Smooth muscle cell (in vitro differentiated cells): Measurements from ENCODE around the gene SEMA4G. TPM values are rescaled to one million over a fixed set of nuclear protein-coding genes. Genes with fewer than 3 reads are reported as not detected.

Source experiments
- DNase-seq: peaks from one replicate; lab custom pipeline; 2025; ENCODE audit not compliant: unreplicated experiment; lab: John Stamatoyannopoulos, UW
- H2AFZ ChIP-seq: fragments of 200-600 bp; sonication (generic); 2 replicates; pipeline ENCODE4 v1.6.0; 2016; ENCODE audit warnings: antibody characterized with exemption, low read depth, mild to moderate bottlenecking
- H3F3A ChIP-seq: fragments of 200-600 bp; sonication (generic); 2 replicates; pipeline ENCODE4 v1.6.0; 2017; ENCODE audit warnings: antibody characterized with exemption, low read depth
- H3K27ac ChIP-seq: fragments of 200-600 bp; sonication (generic); 2 replicates; pipeline ENCODE4 v1.5.1; 2016; ENCODE audit warnings: low read depth, mild to moderate bottlenecking
- H3K27me3 ChIP-seq: fragments of 200-600 bp; sonication (generic); 2 replicates; pipeline ENCODE4 v1.6.1; 2016; ENCODE audit warnings: low read depth, mild to moderate bottlenecking
- H3K36me3 ChIP-seq: fragments of 200-600 bp; sonication (generic); 2 replicates; pipeline ENCODE4 v1.5.1; 2016; ENCODE audit warnings: low read depth
- H3K4me1 ChIP-seq: fragments of 200-600 bp; sonication (generic); 2 replicates; pipeline ENCODE4 v1.5.1; 2016; ENCODE audit warnings: low read depth
- H3K4me2 ChIP-seq: fragments of 200-600 bp; sonication (generic); 2 replicates; pipeline ENCODE4 v1.6.0; 2016; ENCODE audit warnings: mild to moderate bottlenecking
- H3K4me3 ChIP-seq: fragments of 200-600 bp; sonication (generic); 2 replicates; pipeline ENCODE4 v1.5.1; 2016; ENCODE audit warnings: mild to moderate bottlenecking
- H3K79me2 ChIP-seq: fragments of 200-600 bp; sonication (generic); 2 replicates; pipeline ENCODE4 v1.6.0; 2016; ENCODE audit warnings: low read depth, mild to moderate bottlenecking
- H3K9ac ChIP-seq: fragments of 200-600 bp; sonication (generic); 2 replicates; pipeline ENCODE4 v1.6.0; 2016; ENCODE audit warnings: low read depth
- H3K9me3 ChIP-seq: fragments of 200-600 bp; sonication (generic); replicated peaks from 2 replicates; pipeline ENCODE4 v1.5.1; 2016; ENCODE audit warnings: low read depth
- H4K20me1 ChIP-seq: fragments of 200-600 bp; sonication (generic); 2 replicates; pipeline ENCODE4 v1.6.0; 2016; ENCODE audit warnings: low read depth
- WGBS: methylation state at CpG from one replicate; pipeline ENCODE4 v1.1.7; 2016; ENCODE audit warnings: low lambda C conversion rate; 5-methylcytosine and 5-hydroxymethylcytosine counted together
- polyA plus RNA-seq: library from polyadenylated mRNA; unstranded; fragments of >200 nt; fragmentation: Nextera tagmentation; extraction: Ambion mirVana; gene quantifications from 2 replicates; pipeline ENCODE4 v1.2.1, GENCODE V29; 2016
- total RNA-seq: library from RNA; depleted of rRNA; stranded (reverse); fragments of >200 nt; gene quantifications from 2 replicates; pipeline ENCODE4 v1.2.3, GENCODE V29; 2014
- TF ChIP-seq, protein P1 (sequence below): fragments of 200-600 bp; sonication (generic); IDR thresholded peaks from 2 replicates; pipeline ENCODE4 v1.5.1; 2017; ENCODE audit warnings: borderline replicate concordance, mild to moderate bottlenecking, antibody characterized with exemption; ENCODE audit not compliant: insufficient read depth, poor library complexity, severe bottlenecking

The SEMA4G gene
- total and polyA plus RNA-seq, 2 experiments from 2014 or later, result 4.2 to 7.1 TPM

DNA sequence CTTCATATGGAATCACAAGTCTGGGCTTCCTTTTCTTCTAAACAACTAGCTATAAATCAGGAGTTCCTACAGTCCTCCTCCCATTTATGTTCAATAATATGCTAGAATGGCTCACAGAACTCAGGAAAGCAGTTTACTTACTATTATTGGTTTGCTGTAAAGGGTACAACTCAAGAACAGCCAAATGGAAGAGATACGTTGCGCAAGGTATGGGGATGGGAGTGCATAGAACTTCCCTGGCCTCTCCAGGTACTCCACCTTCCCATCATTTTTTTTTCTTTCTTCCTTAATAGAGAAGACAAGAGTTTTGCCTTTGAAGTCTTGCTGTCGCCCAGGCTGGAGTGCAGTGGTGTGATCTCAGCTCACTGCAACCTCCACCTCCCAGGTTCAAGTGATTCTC, 27.1 kb upstream of the SEMA4G start:
- no peak overlapping the region for H3K9ac ChIP-seq
- TF ChIP-seq, protein P1, sequence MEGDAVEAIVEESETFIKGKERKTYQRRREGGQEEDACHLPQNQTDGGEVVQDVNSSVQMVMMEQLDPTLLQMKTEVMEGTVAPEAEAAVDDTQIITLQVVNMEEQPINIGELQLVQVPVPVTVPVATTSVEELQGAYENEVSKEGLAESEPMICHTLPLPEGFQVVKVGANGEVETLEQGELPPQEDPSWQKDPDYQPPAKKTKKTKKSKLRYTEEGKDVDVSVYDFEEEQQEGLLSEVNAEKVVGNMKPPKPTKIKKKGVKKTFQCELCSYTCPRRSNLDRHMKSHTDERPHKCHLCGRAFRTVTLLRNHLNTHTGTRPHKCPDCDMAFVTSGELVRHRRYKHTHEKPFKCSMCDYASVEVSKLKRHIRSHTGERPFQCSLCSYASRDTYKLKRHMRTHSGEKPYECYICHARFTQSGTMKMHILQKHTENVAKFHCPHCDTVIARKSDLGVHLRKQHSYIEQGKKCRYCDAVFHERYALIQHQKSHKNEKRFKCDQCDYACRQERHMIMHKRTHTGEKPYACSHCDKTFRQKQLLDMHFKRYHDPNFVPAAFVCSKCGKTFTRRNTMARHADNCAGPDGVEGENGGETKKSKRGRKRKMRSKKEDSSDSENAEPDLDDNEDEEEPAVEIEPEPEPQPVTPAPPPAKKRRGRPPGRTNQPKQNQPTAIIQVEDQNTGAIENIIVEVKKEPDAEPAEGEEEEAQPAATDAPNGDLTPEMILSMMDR, result no peak
- H3K36me3 ChIP-seq, result peaks cover 42% of the 10 kb centered on the region
- no peaks in the 10 kb centered on the region for H3F3A ChIP-seq
- no peak overlapping the region for H3K4me2 ChIP-seq
- H4K20me1 ChIP-seq, result no peaks in the 10 kb centered on the region
- H3K4me3 ChIP-seq, result no peak overlapping the region
- H3K27ac ChIP-seq, result no peak overlapping the region
- WGBS, result 96% methylated on average over 3 of the region's 3 CpGs
- H3K79me2 ChIP-seq, result no peaks in the 10 kb centered on the region
- no peaks in the 10 kb centered on the region for H3K4me1 ChIP-seq
- H3K9me3 ChIP-seq, result no peaks in the 10 kb centered on the region
- no peaks in the 10 kb centered on the region for H3K27me3 ChIP-seq
- DNase-seq, result no peak
- no peak overlapping the region for H2AFZ ChIP-seq

DNA sequence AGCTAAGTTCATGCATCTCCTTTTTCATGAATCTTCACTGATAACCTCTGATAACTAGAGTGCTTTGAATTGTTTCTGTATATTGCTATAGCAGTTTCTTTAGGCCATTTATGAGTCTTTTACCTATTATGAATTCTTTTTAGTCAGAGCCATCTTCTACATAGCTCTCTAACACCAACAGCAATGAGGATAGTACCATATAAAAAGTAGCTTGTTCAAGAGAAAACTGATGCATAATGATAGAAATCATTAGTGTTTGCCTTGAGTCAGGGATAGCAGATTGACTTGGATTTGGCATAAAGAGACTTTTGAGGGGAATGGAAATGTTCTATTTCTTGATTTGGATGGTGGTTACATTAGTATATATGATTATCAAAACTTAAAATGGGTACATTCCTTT, 25.8 kb upstream of the SEMA4G start:
- no peak for DNase-seq
- no peak overlapping the region for H3K4me2 ChIP-seq
- H3K36me3 ChIP-seq, result peaks cover 39% of the 10 kb centered on the region
- H2AFZ ChIP-seq, result no peak overlapping the region
- H3K4me1 ChIP-seq, result no peaks in the 10 kb centered on the region
- H3K9me3 ChIP-seq, result no peaks in the 10 kb centered on the region
- no peaks in the 10 kb centered on the region for H3K79me2 ChIP-seq
- TF ChIP-seq, protein P1, result no peak
- H3K4me3 ChIP-seq, result no peak overlapping the region
- no peak overlapping the region for H3K27ac ChIP-seq
- no peaks in the 10 kb centered on the region for H3F3A ChIP-seq
- H3K9ac ChIP-seq, result no peak overlapping the region
- no peaks in the 10 kb centered on the region for H3K27me3 ChIP-seq
- H4K20me1 ChIP-seq, result no peaks in the 10 kb centered on the region

DNA sequence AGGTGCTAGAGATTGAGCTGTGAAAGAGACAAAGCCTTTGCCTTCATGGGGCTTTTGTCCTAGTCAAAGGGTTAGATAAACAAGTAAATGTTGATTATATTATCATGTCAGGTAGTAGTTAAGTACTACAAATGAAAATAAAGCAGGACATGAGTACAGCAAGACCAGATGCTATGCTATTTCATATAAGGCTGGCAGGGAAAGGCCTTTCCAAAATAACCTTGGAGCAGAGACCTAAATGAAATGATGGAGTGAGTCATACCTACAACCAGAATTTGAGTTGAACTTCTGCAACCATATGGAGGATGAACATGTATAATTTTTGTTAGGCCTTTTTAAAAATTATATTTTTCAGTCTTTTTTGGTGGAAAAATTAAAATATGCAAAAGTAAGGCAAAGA, 23.6 kb upstream of the SEMA4G start:
- H4K20me1 ChIP-seq, result no peaks in the 10 kb centered on the region
- H3K9me3 ChIP-seq, result no peaks in the 10 kb centered on the region
- H3K36me3 ChIP-seq, result peaks cover 51% of the 10 kb centered on the region
- no peak for DNase-seq
- H3K4me1 ChIP-seq, result no peaks in the 10 kb centered on the region
- no peak overlapping the region for H2AFZ ChIP-seq
- H3K4me2 ChIP-seq, result no peak overlapping the region
- H3K4me3 ChIP-seq, result no peak overlapping the region
- TF ChIP-seq, protein P1, result no peak
- no peak overlapping the region for H3K9ac ChIP-seq
- no peaks in the 10 kb centered on the region for H3K27me3 ChIP-seq
- no peaks in the 10 kb centered on the region for H3K79me2 ChIP-seq
- no peaks in the 10 kb centered on the region for H3F3A ChIP-seq
- H3K27ac ChIP-seq, result no peak overlapping the region

DNA sequence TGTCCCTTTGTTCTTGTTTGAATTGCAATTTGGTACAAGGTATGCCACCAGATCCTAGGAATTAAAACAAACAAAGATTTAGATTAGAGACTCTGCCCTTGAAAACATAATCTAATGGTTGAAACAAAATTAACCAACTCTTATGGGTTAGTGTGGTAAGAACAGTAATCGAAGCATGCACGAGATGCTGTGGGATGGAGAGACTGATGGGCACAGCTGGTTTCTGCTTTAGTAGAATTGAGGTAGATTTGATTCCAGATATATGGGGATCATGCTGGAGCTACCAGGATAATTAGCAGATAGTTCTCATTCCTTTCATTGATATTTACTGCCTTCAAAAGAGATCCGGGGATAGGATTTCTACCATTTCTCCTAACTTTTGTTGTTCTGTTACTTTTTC, 20.4 kb upstream of the SEMA4G start:
- Histone ChIP-seq H3K9me3 (no peaks in the 10 kb centered on the region), H3K27ac (no peak overlapping the region), H3K79me2 (no peaks in the 10 kb centered on the region), H4K20me1 (no peaks in the 10 kb centered on the region), H2AFZ (no peak overlapping the region), H3K4me2 (no peak overlapping the region), H3K4me3 (no peak overlapping the region), H3K36me3 (peaks cover 41% of the 10 kb centered on the region), H3F3A (no peaks in the 10 kb centered on the region), H3K27me3 (no peaks in the 10 kb centered on the region), H3K9ac (no peak overlapping the region), H3K4me1 (no peaks in the 10 kb centered on the region)
- TF ChIP-seq, protein P1, result no peak
- no peak for DNase-seq
- 100% methylated on average over 3 of the region's 3 CpGs for WGBS
